ENCODE results near the gene UBE2G1.
A peak's percentile ranks its signal among the peaks of the same experiment; 100 is the strongest.
"Not testable (repeated sequence)": the region's sequence is repeated elsewhere in the genome, so short reads cannot be mapped to it uniquely, and the experiment has no call there.

UBE2G1 gene

GRCh38 chr17:4375039-4375748 lies 8.7 kb upstream of the UBE2G1 start:
- peaks cover 6 to 9% of the 10 kb centered on the region in 2 experiments for H3K4me1 ChIP-seq (ENCODE audit: control insufficient read depth in 1 of 2, insufficient read depth in 1 of 2, low read depth in 1 of 2, low read length in 1 of 2)
- no peak for TF ChIP-seq CTCF (IDR thresholded peaks at IDR 0.05)
- H3K27me3 ChIP-seq: peaks cover 3% of the 10 kb centered on the region
- no peak overlapping the region for H3K27ac ChIP-seq
- no peaks in the 10 kb centered on the region for H3K36me3 ChIP-seq
- no peaks in the 10 kb centered on the region for H3K9me3 ChIP-seq
- H3K4me3 ChIP-seq (ENCODE audit: low read depth in 1 of 2, low read length in 1 of 2): no peak overlapping the region

GRCh38 chr17:4369557-4370230 lies 3.2 kb upstream of the UBE2G1 start:
- H3K27ac ChIP-seq: no peak overlapping the region
- H3K27me3 ChIP-seq: no peaks in the 10 kb centered on the region
- no peak for TF ChIP-seq CTCF (IDR thresholded peaks at IDR 0.05)
- H3K4me3 ChIP-seq (ENCODE audit: low read depth in 1 of 2, low read length in 1 of 2): no peak overlapping the region
- H3K36me3 ChIP-seq: no peaks in the 10 kb centered on the region
- H3K4me1 ChIP-seq (ENCODE audit: control insufficient read depth in 1 of 2, insufficient read depth in 1 of 2, low read depth in 1 of 2, low read length in 1 of 2): peaks cover 24% of the 10 kb centered on the region in 2 experiments
- H3K9me3 ChIP-seq: no peaks in the 10 kb centered on the region

- no peak overlapping the region for H3K27ac ChIP-seq
- TF ChIP-seq CTCF (IDR thresholded peaks at IDR 0.05): no peak
- H3K4me3 ChIP-seq (ENCODE audit: low read depth in 1 of 2, low read length in 1 of 2): no peak overlapping the region
- no peaks in the 10 kb centered on the region for H3K27me3 ChIP-seq
- H3K4me1 ChIP-seq (ENCODE audit: control insufficient read depth in 1 of 2, insufficient read depth in 1 of 2, low read depth in 1 of 2, low read length in 1 of 2): peaks cover 28% of the 10 kb centered on the region in 2 experiments
- no peaks in the 10 kb centered on the region for H3K9me3 ChIP-seq
- no peaks in the 10 kb centered on the region for H3K36me3 ChIP-seq
Observed at GRCh38 chr17:4368341-4368740, 1.9 kb upstream of the UBE2G1 start.

GRCh38 chr17:4367177-4367576 lies 702 bp upstream of the UBE2G1 start:
- H3K9me3 ChIP-seq, H3K36me3 ChIP-seq, H3K27me3 ChIP-seq: not testable (repeated sequence)
- peak overlapping the region; percentile 97 for H3K27ac ChIP-seq
- H3K4me1 ChIP-seq (ENCODE audit: control insufficient read depth in 1 of 2, insufficient read depth in 1 of 2, low read depth in 1 of 2, low read length in 1 of 2): peaks cover 28% of the 10 kb centered on the region in 2 experiments
- peak overlapping the region; percentile 90 to 95 for H3K4me3 ChIP-seq (ENCODE audit: low read depth in 1 of 2, low read length in 1 of 2)

GRCh38 chr17:4365628-4366326 lies 698 bp downstream of the UBE2G1 start:
- Histone ChIP-seq H3K27me3 (no peaks in the 10 kb centered on the region), H3K4me3 (ENCODE audit: low read depth in 1 of 2, low read length in 1 of 2) (peak overlapping the region; percentile 90 to 95), H3K4me1 (ENCODE audit: control insufficient read depth in 1 of 2, insufficient read depth in 1 of 2, low read depth in 1 of 2, low read length in 1 of 2) (peaks cover 25 to 28% of the 10 kb centered on the region in 2 experiments), H3K36me3 (peaks cover 9% of the 10 kb centered on the region), H3K27ac (peak overlapping the region; percentile 97), H3K9me3 (no peaks in the 10 kb centered on the region)
- TF ChIP-seq CTCF (IDR thresholded peaks at IDR 0.05): no peak
